ENCODE results near the gene BCR. TPM values are rescaled to one million over a fixed set of nuclear protein-coding genes. Genes with fewer than 3 reads are reported as not detected.

BCR gene
- total and polyA plus RNA-seq, 2 of the 8 experiments (the other 6 are each of a cell fraction or from before 2014, with no cell fraction given) = 66.7 to 130 TPM

DNA sequence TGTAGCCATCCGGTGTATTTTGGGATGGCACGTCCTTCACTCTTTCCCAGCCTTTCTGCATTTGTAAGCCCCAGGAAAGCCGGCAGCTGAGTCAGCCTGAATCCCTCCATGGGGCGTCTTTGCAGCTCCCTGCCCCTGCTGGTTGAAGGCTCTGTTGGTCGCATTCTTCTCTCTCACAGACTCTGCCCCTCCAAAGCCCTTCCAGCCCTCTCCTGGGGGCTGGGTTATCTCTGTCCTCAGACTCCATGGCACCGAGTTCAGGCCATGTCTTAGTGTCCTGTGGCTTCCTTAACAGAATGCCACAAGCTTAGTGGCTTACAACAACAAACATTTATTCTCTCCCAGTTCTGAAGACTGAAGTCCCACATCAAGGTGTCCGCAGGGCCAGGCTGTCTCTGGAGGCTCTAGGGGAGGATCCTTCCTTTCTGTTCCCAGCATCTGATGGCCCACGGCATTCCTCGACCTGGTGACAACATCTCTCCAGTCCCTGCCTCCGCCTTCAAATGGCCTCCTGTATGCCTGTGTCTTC lies 62.2 kb downstream of the BCR start:
- peak overlapping the region; percentile 86 for H3K18ac ChIP-seq (ENCODE audit: extremely low read depth, low read length)
- H4K91ac ChIP-seq (replicated peaks; ENCODE audit: insufficient read length, low read length) = peak overlapping the region; percentile 83
- H2AK5ac ChIP-seq (ENCODE audit: low read depth, low read length) = peak overlapping the region; percentile 93
- H3K14ac ChIP-seq (ENCODE audit: insufficient read length) = no peak overlapping the region
- no peaks in the 10 kb centered on the region for H3K27me3 ChIP-seq (replicated peaks in 1 of 4; ENCODE audit: control insufficient read depth in 3 of 4, extremely low read depth in 1 of 4, insufficient read depth in 3 of 4, low read length in 3 of 4)
- peak overlapping the region; percentile 99 for H2BK5ac ChIP-seq (ENCODE audit: low read depth, low read length)
- peak; percentile 91 for FAIRE-seq
- no peaks in the 10 kb centered on the region; a peak in 1 of 4 replicates for H3K9me3 ChIP-seq (ENCODE audit: insufficient read depth in 2 of 2, low read depth in 1 of 2, low read length in 1 of 2)
- peak overlapping the region; percentile 4 to 56 (median 35); a peak in 7 of 8 replicates for H3K4me3 ChIP-seq (ENCODE audit: extremely low read depth in 1 of 4, insufficient read depth in 2 of 4, low read depth in 3 of 4, low read length in 4 of 4)
- ChIA-PET CTCF (ENCODE audit: partially characterized antibody) (interaction anchor here (0.6 to 2.3 kb wide), 19 partner anchors 8 to 71 kb away, joined by 3 to 14 read pairs (median 4); partner anchors contain the start of gene BCR), POLR2A (ENCODE audit: partially characterized antibody) (interaction anchor here (0.9 to 3.0 kb wide), 12 partner anchors 12 to 85 kb away, joined by 3 to 34 read pairs (median 5); partner anchors contain the start of gene BCR)
- peak overlapping the region; percentile 18 for H3K56ac ChIP-seq (replicated peaks; ENCODE audit: insufficient read length, low read depth, low read length)
- peaks cover 3% of the 10 kb centered on the region in 2 experiments for H4K20me1 ChIP-seq (replicated peaks in 1 of 2; ENCODE audit: control insufficient read depth in 1 of 2, insufficient read depth in 2 of 2, low read length in 2 of 2)
- peak overlapping the region; percentile 92 for H3K27ac ChIP-seq (ENCODE audit: low read depth, low read length)
- H2BK20ac ChIP-seq (ENCODE audit: low read length) = peak overlapping the region; percentile 95
- H2AFZ ChIP-seq (ENCODE audit: low read length) = no peak overlapping the region
- peaks cover 30 to 54% (median 36%) of the 10 kb centered on the region in 4 experiments for H3K4me1 ChIP-seq (replicated peaks in 1 of 4; ENCODE audit: control insufficient read depth in 3 of 4, insufficient read depth in 4 of 4, low read length in 3 of 4)
- no peak overlapping the region for H2BK15ac ChIP-seq (ENCODE audit: low read length)
- H3K23ac ChIP-seq (ENCODE audit: insufficient read length) = no peak overlapping the region
- peak overlapping the region in 3 of 4 experiments; percentile 9 to 53 (median 31); a peak in 5 of 7 replicates for H3K9ac ChIP-seq (replicated peaks in 1 of 4; ENCODE audit: extremely low read depth in 1 of 4, low read depth in 3 of 4, low read length in 3 of 4)
- H3K79me1 ChIP-seq (ENCODE audit: low read depth, low read length) = peaks cover 18% of the 10 kb centered on the region
- no peaks in the 10 kb centered on the region for H3K36me3 ChIP-seq (ENCODE audit: control insufficient read depth in 2 of 4, insufficient read depth in 4 of 4, low read length in 3 of 4)
- DNase-seq (ENCODE audit: low read depth in 1 of 2, low spot score in 2 of 2) = peak; percentile 82 to 85
- H3K23me2 ChIP-seq (ENCODE audit: low read depth, low read length) = peaks cover 9% of the 10 kb centered on the region; the same call in 1 of the 2 replicates
- peak overlapping the region; percentile 88; the same call in 1 of the 2 replicates for H2BK12ac ChIP-seq (ENCODE audit: low read depth, low read length)
- 2% methylated on average over 10 of the region's 10 CpGs; no CpG with 5 or more reads in 1 of the 2 experiments for WGBS, 2 experiments (ENCODE audit: extremely low coverage in 1 of 2, insufficient coverage in 1 of 2, insufficient read length in 1 of 2, insufficient replicate concordance in 2 of 2, low coverage in 1 of 2, low lambda C conversion rate in 2 of 2, missing lambda C conversion rate in 1 of 2)
- H3K4ac ChIP-seq (replicated peaks; ENCODE audit: insufficient read length, low read depth, low read length) = peak overlapping the region; percentile 40
- H4K5ac ChIP-seq (ENCODE audit: insufficient read length, low read depth, low read length) = peak overlapping the region; percentile 96
- H3K79me2 ChIP-seq (ENCODE audit: control insufficient read depth in 1 of 2, insufficient read depth in 2 of 2, low read length in 2 of 2) = peaks cover 11 to 77% of the 10 kb centered on the region in 2 experiments; a peak in 3 of 4 replicates
- peak overlapping the region; percentile 39 for H2BK120ac ChIP-seq (replicated peaks; ENCODE audit: low read depth, low read length)
- peak overlapping the region; percentile 77 to 82 for H3K4me2 ChIP-seq (ENCODE audit: insufficient read depth in 1 of 2, low read depth in 2 of 2, low read length in 2 of 2)
- H4K8ac ChIP-seq (ENCODE audit: extremely low read depth, insufficient read depth, low read length) = no peak overlapping the region
- TF ChIP-seq RXRA (IDR thresholded peaks at IDR 0.05; ENCODE audit: insufficient read depth, low read depth, low read length) (0 out of 2 replicates have a peak, but pooled peaks have one; percentile 57), TAF1 (IDR thresholded peaks at IDR 0.05; ENCODE audit: low read depth, low read length) (peak; percentile 42; the same call in 1 of the 2 replicates), GABPA (IDR thresholded peaks at IDR 0.05; ENCODE audit: borderline replicate concordance, insufficient read depth, low read length) (peak; percentile 29; the same call in 1 of the 2 replicates), SIN3A (conservative IDR thresholded peaks at IDR 0.05 in 1 of 2, IDR thresholded peaks at IDR 0.05 in 1 of 2; ENCODE audit: low read depth in 1 of 2, low read length in 2 of 2) (peak in 1 of 2 experiments; percentile 92; a peak in 2 of 4 replicates), MAX (IDR thresholded peaks at IDR 0.05) (peak; percentile 16; the same call in 1 of the 2 replicates), HDAC2 (IDR thresholded peaks at IDR 0.05; ENCODE audit: borderline replicate concordance in 1 of 2, low read depth in 2 of 2, low read length in 2 of 2) (0 out of 4 replicates have a peak, but pooled peaks of 1 of the 2 experiments have one; percentile 19), TEAD4 (IDR thresholded peaks at IDR 0.05; ENCODE audit: low read depth, low read length) (peak; percentile 68), TCF12 (IDR thresholded peaks at IDR 0.05; ENCODE audit: low read depth, low read length) (0 out of 2 replicates have a peak, but pooled peaks have one; percentile 50), CHD1 (IDR thresholded peaks at IDR 0.05; ENCODE audit: low read depth, low read length) (no peak), ASH2L (IDR thresholded peaks at IDR 0.05; ENCODE audit: low read length) (peak; percentile 48), MAFK (IDR thresholded peaks at IDR 0.05; ENCODE audit: low read depth, low read length) (peak; percentile 80)

Data from H1 (cell line).